Mucosa of rectum (tissue), 2 donors: ENCODE results near the gene ANKRD65.
"Not testable (repeated sequence)": the region's sequence is repeated elsewhere in the genome, so short reads cannot be mapped to it uniquely, and the experiment has no call there.

Experiments used
- H3K27ac ChIP-seq, 2 donors: one replicate each; pipeline ENCODE4 v1.7.0; 2013; ENCODE audit warnings: inconsistent platforms in 2 of 2, low read depth in 2 of 2, low read length in 2 of 2
- H3K27me3 ChIP-seq, 2 donors: one replicate each; pipeline ENCODE4 v1.7.0; 2013; ENCODE audit warnings: low read length in 2 of 2; ENCODE audit not compliant: control insufficient read depth in 2 of 2, insufficient read depth in 2 of 2
- H3K36me3 ChIP-seq, 2 donors: one replicate each; pipeline ENCODE4 v1.7.0; 2013; ENCODE audit warnings: low read length in 2 of 2; ENCODE audit not compliant: control insufficient read depth in 2 of 2, insufficient read depth in 2 of 2
- H3K4me1 ChIP-seq, 2 donors: one replicate each; pipeline ENCODE4 v1.7.0; 2013; ENCODE audit warnings: low read length in 2 of 2, mild to moderate bottlenecking in 1 of 2; ENCODE audit not compliant: control insufficient read depth in 2 of 2, insufficient read depth in 2 of 2
- H3K4me3 ChIP-seq, 2 donors: one replicate each; pipeline ENCODE4 v1.7.0; 2013; ENCODE audit warnings: low read length in 2 of 2
- H3K9ac ChIP-seq, 2 donors: one replicate each; pipeline ENCODE4 v1.7.0; 2013; ENCODE audit warnings: low read length in 2 of 2, low read depth in 1 of 2, mild to moderate bottlenecking in 1 of 2
- H3K9me3 ChIP-seq, 2 donors: one replicate each; pipeline ENCODE4 v1.7.0; 2013; ENCODE audit warnings: low read length in 2 of 2; ENCODE audit not compliant: control insufficient read depth in 2 of 2
- donor health status: healthy.
- donor health status: Normal muscosa, but diverticular disease.

ANKRD65 gene

DNA sequence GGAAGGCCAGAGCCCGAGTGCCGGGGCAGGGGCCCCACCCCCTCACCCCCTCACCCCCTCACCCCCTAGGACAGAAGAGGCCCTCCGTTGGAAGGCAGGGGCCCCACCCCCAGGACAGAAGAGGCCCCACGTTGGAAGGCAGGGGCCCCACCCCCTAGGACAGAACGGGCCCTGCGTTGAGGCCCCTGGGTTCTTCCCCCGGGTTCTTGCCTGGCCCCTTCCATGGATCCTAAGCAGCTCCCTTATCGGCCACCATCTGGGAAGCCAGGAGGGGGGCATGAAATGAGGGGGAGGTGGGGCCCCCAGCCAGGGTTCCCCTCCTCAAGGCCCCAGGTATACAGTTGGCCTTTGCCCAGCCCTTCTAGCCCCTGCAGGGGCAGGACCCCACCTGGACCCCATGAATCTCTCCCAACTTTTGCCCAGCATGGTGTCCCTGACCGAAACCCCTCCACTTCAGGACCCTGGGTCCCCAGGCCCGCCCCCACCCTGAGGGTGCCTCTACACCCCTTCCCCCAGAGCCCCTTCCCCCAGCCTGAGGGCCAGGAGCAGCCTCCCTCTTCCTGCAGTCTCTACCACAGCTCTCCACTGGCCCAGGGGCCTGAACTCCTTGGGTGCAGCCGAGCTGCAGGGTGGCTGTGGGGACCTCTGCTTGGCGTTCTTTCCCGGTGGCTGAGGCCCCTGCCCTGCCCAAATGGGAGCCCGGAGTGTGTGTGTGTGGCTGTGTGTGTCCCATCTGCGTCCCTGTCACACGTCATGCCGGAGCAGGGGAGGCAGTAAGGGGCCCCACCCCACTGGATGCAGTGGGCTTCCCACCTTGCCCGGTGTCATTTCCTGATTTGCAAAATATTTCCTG is 10.1 kb upstream of the ANKRD65 start:
- Histone ChIP-seq H3K9ac (peak overlapping the region in 1 of 2 donors; percentile 65), H3K9me3 (no peaks in the 10 kb centered on the region), H3K4me3 (peak overlapping the region in 1 of 2 donors; percentile 22), H3K36me3 (no peaks in the 10 kb centered on the region), H3K27me3 (peaks cover 5 to 7% of the 10 kb centered on the region in 2 donors), H3K27ac (peak overlapping the region; percentile 92 to 93), H3K4me1 (peaks cover 43 to 48% of the 10 kb centered on the region in 2 donors)

DNA sequence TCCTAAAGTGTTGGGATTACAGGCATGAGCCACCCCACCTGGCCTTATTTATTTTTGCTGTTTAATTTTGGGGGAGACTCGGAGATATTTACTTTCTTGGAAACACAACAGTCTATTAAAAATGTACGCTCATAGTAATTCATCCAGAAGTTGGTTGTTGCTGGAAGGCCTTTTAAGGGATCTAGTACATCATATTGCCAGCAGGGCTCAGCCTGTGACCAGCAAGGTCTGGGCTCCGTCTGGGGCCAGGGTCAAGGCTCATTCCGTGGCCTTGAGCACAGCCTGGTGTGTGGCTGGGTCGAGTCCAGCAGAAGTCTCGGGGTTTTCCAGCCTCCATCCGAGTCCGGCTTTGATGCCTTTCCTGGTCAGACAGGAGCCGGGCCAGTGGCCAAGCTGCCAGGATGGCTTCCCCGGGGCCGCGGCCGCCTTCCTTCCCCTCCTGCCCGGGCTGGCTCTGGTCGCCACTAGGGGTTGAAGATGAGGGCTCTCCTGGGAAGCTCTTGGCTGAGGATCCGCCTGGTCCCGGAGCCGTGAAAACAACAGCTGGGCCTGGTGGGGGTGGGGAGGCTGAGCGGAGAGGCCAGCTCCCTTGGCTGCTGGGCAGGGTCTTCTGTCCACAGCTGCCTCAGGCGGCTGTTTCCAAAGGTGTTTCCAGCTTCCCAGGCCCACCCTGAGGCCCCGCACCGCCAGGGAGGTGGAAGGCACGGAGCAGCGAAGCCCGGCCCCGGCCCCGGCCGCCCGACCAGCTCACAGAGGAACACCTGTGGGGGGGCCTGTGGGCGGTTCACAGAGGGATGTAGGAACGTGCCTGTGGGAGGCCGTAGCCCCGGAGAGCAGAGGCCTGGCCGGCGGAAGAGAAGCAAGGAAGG is 9.3 kb upstream of the ANKRD65 start:
- Histone ChIP-seq H3K4me3 (no peak overlapping the region), H3K27me3 (peaks cover 5 to 6% of the 10 kb centered on the region in 2 donors), H3K4me1 (peaks cover 38 to 43% of the 10 kb centered on the region in 2 donors), H3K27ac (peak overlapping the region; percentile 66 to 93), H3K36me3 (no peaks in the 10 kb centered on the region), H3K9ac (no peak overlapping the region), H3K9me3 (no peaks in the 10 kb centered on the region)

DNA sequence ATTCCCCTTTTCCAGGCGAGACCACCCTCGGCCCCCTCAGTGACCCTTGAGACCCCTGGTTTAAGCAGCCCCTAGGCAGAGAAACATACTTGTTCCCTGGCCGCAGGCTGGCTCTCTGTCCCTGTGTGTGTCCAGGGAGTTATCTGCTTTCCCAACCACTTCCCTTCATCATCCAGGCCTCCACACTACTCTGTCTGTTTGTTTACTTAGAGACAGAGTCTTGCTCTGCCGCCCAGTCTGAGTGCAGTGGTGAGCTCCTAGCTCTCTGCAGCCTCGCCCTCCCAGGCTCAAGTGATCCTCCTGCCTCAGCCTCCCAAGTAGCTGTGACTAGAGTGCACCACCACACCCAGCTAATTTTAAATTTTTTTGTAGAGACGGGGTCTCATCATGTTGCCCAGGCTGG is 8.6 kb upstream of the ANKRD65 start:
- Histone ChIP-seq H3K9me3 (no peaks in the 10 kb centered on the region), H3K36me3 (no peaks in the 10 kb centered on the region), H3K27me3 (peaks cover 2 to 3% of the 10 kb centered on the region in 2 donors), H3K4me1 (peaks cover 32 to 36% of the 10 kb centered on the region in 2 donors), H3K27ac (peak overlapping the region; percentile 66 to 93), H3K9ac (no peak overlapping the region), H3K4me3 (no peak overlapping the region)

DNA sequence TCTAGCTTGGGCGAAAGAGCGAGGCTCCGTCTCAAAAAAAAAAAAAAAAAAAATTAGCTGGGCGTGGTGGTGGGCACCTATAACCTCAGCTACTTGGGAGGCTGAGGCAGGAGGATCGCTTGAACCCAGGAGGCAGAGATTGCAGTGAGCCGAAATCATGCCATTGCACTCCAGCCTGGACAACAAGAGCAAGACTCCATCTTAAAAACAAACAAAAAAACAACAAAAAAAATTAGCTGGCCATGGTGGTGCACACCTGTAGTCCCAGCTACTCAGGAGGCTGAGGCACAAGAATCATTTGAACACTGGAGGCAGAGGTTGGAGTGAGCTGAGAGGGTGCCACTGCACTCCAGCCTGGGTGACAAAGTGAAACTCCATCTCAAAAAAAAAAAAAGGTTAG is 7.9 kb upstream of the ANKRD65 start:
- not testable (repeated sequence) for H3K27me3 ChIP-seq, H3K9me3 ChIP-seq, H3K9ac ChIP-seq, H3K4me3 ChIP-seq, H3K36me3 ChIP-seq, H3K27ac ChIP-seq
- H3K4me1 ChIP-seq, result peaks cover 25 to 29% of the 10 kb centered on the region in 2 donors

DNA sequence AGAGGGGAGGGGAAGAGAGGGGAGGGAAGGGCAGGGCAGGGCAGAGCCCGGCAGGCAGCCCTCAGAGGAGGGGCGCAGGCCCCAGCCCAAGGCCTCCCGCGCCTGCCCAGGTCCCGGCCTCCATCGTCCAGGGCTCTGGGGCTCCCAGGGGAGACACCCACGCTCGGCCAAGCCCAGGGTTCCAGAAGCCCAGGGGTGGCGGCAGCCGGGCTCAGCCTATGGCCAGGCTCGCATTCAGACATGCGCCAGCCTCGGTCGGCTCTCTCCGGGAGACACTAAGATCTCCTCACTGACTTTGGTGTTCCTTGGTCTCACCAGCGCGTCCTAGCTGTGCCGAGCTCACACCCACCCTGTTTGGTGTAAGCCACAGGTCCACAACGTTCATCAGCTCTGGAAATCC is 7.1 kb upstream of the ANKRD65 start:
- peaks cover 2 to 3% of the 10 kb centered on the region in 2 donors for H3K27me3 ChIP-seq
- H3K9ac ChIP-seq, result no peak overlapping the region
- H3K9me3 ChIP-seq, result no peaks in the 10 kb centered on the region
- H3K4me3 ChIP-seq, result no peak overlapping the region
- H3K27ac ChIP-seq, result no peak overlapping the region
- H3K36me3 ChIP-seq, result no peaks in the 10 kb centered on the region
- peaks cover 17 to 21% of the 10 kb centered on the region in 2 donors for H3K4me1 ChIP-seq

DNA sequence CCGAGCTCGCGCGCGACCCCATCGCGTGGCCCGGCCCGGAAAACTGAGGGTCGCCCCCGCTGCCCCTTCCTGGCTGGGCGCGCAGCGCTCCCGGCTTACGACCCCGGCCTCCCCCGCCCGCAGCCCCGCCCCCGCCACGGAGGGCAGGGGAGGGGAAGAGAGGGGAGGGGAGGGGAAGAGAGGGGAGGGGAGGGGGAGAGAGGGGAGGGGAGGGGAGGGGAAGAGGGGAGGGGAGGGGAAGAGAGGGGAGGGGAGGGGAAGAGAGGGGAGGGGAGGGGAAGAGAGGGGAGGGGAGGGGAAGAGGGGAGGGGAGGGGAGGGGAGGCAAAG is 6.7 kb upstream of the ANKRD65 start:
- Histone ChIP-seq H3K9me3 (no peaks in the 10 kb centered on the region), H3K36me3 (no peaks in the 10 kb centered on the region), H3K27me3 (peaks cover 2 to 3% of the 10 kb centered on the region in 2 donors), H3K9ac (no peak overlapping the region), H3K4me1 (peaks cover 16 to 18% of the 10 kb centered on the region in 2 donors), H3K27ac (no peak overlapping the region), H3K4me3 (no peak overlapping the region)

DNA sequence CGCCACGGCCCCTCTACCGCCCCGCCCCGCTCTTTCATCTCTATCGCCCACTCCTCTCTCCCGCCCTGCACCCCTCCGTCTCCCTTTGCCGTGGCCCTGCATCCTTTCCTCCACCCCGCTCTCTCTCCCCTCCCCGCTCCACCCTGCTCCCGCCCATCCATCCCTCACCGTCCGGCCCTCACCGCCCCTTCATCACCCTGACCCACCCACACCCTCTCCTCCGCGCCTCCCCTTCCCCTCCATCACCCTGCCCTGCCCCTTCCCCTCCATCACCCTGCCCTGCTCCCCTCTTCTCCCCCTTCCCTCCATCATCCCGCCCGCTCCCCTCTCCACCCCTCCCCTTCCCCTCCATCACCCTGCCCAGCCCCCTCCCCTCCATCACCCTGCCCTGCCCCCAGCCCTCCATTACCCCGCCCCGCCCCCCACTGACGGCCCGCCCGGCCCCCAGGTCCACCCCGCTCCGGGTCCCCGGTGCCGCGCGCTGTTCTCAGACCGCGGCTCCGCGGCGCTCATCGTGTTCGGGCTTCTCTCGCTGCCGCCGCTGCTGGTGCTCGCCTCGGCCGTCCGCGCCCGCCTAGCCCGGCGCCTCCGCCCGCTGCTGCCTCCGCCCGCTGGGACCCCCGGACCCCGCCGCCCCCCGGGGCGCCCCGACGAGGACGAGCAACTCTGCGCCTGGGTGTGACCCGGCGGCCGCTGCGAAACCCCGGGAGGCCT is 6.2 kb upstream of the ANKRD65 start:
- peaks cover 11 to 13% of the 10 kb centered on the region in 2 donors for H3K4me1 ChIP-seq
- no peaks in the 10 kb centered on the region for H3K9me3 ChIP-seq
- H3K27me3 ChIP-seq, result peaks cover 2 to 3% of the 10 kb centered on the region in 2 donors
- H3K4me3 ChIP-seq, result no peak overlapping the region
- no peak overlapping the region for H3K9ac ChIP-seq
- no peak overlapping the region for H3K27ac ChIP-seq
- no peaks in the 10 kb centered on the region for H3K36me3 ChIP-seq

DNA sequence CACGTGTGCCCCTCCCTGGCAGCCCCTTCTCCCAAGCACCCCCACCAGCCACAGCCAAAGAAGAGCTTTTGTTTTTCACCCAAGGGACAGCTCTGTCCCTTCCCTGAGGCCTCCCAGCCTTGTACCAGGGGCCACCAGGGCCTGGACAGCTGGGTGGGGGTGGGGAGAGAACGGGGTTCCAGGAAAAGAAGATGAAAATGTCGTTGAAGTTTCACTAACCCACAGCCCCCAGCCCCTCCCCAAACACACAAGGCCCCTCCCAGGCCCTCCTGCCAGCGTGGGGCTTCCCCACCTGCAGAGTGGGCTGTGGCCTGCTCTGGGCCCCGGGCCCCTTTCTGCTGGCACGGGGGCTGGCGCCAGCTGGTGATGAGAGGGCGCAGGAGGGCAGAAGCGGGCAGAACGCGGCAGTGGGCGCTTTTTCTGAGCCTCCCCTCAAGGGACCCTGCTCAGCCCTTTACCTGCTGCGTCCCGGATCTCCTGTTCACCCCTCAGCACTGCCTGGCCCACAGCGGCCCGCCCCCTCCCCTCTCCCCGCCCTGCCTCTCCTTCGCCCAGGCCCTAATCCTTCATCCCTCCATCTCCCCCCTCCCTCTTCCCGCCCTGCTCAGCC is 5.5 kb upstream of the ANKRD65 start:
- Histone ChIP-seq H3K4me3 (no peak overlapping the region), H3K27ac (no peak overlapping the region), H3K9ac (no peak overlapping the region), H3K36me3 (no peaks in the 10 kb centered on the region), H3K27me3 (peaks cover 2 to 3% of the 10 kb centered on the region in 2 donors), H3K9me3 (no peaks in the 10 kb centered on the region), H3K4me1 (peaks cover 4 to 7% of the 10 kb centered on the region in 2 donors)

DNA sequence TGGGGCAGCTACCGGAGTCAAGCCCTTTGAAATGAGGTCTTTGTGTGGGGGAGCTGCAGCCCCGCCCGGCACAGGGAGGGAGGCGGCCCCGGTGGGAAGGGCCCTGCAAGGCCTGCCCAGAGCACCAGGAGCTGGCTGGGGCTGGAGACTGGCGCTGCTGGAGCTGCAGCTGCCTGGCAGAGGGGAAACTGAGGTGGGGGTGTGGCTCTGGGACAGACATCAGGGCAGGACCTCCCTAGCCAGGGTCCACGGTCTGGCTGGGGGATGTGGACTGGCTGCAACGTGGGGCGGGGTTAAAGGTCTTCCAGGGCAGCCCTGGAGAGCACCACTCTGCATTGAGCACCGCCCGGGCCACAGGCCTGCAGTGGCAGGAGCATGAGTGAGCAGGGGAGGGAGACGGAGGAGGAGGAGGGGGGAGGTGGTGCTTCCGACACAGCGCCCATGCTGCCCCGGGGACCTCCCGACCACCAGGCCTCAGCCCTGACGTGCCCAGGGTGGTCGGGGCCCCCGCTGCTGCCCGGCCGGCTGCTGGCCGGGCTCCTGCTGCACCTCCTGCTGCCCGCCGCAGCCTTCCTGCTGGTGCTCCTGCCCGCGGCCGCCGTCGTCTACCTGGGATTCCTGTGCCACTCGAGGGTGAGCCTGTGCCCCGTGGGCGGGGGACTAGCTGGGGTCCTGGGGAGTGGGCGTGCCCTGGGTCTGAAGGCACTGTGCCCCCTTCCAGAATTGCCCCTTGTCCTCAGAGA is 4.8 kb upstream of the ANKRD65 start:
- peaks cover 2 to 4% of the 10 kb centered on the region in 2 donors for H3K4me1 ChIP-seq
- H3K9ac ChIP-seq, result no peak overlapping the region
- no peak overlapping the region for H3K27ac ChIP-seq

More for the DNA sequence above, 4.8 kb upstream of the ANKRD65 start:
- Histone ChIP-seq H3K27me3 (peaks cover 2 to 3% of the 10 kb centered on the region in 2 donors), H3K9me3 (no peaks in the 10 kb centered on the region), H3K4me3 (no peak overlapping the region), H3K36me3 (no peaks in the 10 kb centered on the region)
